Activated CD4-positive, alpha-beta T cell treated with anti-CD3 and anti-CD28 coated beads for 1 hour (primary cell): Measurements from ENCODE around the gene MZT2A.
"Not testable (repeated sequence)": the region's sequence is repeated elsewhere in the genome, so short reads cannot be mapped to it uniquely, and the experiment has no call there.

ENCODE experiments used
- DNase-seq: peaks from one replicate; pipeline ENCODE4 v3.0.0-alpha.2; 2020

MZT2A gene

GRCh38 chr2:131490616-131491468 lies 1.4 kb downstream of the MZT2A start:
- not testable (repeated sequence) for DNase-seq

DNA sequence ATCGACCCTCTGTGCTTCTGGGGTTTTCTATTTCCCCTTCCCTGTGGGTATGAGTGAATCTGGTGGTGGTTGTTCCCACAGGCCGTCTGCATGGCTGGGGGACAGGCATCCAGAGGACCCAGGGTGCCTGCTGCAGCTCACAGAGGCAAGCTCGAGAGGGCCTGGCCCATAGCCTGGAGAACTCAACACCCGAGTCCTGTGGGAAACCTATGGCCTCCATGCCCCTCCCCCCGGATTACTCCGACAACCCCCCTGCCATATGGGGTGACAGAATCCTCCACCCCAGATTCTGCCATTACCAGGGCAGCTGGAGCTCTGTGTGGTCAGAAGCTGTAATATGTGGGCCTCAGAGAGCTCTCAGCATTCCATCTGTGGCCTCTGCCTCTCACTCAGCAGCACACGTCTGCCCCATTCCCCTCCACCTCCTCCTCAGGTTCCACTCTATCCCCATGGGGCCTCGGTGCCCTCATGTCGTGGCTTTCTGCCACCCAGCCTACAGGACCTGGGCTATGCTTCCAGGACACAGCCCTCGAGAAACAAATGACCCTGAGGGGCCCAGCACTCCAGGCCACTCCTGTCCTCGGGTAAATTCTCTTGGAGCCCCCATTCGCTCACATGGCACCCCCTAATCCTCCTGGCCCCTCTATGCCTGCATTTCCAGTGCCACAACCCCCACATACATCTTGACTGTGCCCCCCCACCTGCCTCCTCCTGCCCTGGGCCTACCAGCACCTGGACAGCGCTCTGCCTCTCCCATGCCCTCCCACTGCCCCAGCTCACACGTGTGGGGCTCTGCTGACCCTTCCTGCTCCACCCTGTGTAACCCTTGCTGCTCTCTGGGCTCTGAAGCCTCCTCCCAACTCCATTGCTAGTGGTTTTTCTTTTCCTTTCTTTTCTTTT lies 3.6 kb downstream of the MZT2A start:
- DNase-seq: no peak

DNA sequence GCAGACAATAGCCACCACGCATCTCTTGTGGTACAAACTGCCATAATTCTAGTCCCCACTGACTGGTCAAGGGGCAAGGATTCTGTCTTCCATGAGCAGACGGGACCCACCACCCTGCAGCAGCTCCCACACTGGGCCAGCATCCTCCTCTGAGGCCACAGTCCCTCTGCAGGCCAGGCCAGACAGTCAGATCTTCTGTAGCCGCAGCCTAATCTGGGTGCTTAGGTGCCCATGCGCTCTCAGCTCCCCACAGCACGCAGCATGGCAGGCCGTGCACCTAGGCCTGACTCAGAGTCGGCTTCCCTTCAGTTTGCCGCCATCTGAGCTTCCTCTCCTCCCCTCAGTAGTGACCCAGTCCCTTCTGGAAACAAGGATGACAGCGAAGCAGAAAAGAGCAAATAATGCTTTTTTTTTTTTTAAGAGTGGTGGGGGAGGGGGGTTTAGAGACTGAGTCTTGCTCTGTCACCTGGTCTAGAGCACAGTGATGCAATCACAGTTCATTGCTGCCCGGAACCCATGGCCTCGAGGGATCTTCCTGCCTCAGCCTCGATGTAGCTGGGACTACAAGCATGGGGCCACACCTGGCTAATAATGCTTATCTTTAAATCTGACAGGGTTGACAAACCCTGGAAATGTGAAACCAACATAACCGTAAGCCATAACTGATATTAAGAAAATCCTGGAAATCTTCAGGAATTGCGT lies 5.8 kb downstream of the MZT2A start:
- not testable (repeated sequence) for DNase-seq

- DNase-seq: not testable (repeated sequence)
These were observed 7.2 kb downstream of the MZT2A start for GRCh38 chr2:131484906-131485460.

GRCh38 chr2:131483981-131484820 lies 8.0 kb downstream of the MZT2A start:
- not testable (repeated sequence) for DNase-seq

DNA sequence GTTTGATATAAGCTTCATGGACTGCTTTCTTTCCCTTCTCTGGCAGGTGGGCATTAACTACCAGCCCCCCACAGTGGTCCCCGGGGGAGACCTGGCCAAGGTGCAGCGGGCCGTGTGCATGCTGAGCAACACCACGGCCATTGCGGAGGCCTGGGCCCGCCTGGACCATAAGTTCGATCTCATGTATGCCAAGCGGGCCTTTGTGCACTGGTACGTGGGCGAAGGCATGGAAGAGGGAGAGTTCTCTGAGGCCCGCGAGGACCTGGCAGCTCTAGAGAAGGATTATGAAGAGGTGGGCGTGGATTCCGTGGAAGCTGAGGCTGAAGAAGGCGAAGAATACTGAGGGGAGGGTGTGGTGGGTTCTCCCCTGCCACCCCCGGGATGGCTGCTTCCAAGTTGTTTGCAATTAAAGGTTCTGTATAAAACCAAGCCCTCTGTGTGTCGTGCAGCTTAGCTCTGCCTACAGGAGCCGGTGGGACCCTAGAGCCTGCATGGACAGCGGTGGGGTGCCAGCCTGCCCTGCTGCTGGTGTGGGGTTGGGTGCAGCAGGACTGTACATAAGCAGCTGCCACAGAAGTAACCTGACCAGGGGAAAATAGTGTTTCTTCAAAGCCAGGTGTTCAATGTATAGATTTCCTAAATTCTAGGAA lies 9.6 kb downstream of the MZT2A start:
- DNase-seq: not testable (repeated sequence)

- not testable (repeated sequence) for DNase-seq
These were observed 11.8 kb downstream of the MZT2A start for GRCh38 chr2:131480351-131480750.

DNA sequence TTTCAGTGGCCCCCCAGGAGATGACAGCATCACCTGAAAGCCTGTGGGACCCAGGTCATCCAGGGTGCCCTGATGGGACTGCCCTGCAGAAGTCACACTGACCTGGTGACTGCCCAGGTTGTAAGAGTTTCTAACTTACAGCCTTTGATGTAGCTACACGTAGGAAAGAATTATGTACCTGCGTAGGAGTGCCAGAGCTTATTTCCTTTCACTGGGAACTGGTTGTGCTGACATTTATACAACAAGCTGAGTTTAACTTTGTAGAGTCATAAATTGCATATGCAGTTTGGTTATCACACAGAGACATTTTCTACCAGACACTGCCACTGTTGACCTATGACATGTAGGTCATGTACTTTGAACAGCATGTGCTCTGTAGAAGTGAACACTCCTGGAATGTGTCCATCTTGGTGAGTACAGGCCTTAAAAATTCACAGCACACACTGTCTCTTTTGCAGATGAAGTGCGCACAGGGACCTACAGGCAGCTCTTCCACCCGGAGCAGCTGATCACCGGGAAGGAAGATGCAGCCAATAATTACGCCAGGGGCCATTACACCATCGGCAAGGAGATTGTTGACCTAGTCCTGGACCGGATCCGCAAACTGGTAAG lies 13.2 kb downstream of the MZT2A start:
- not testable (repeated sequence) for DNase-seq

DNA sequence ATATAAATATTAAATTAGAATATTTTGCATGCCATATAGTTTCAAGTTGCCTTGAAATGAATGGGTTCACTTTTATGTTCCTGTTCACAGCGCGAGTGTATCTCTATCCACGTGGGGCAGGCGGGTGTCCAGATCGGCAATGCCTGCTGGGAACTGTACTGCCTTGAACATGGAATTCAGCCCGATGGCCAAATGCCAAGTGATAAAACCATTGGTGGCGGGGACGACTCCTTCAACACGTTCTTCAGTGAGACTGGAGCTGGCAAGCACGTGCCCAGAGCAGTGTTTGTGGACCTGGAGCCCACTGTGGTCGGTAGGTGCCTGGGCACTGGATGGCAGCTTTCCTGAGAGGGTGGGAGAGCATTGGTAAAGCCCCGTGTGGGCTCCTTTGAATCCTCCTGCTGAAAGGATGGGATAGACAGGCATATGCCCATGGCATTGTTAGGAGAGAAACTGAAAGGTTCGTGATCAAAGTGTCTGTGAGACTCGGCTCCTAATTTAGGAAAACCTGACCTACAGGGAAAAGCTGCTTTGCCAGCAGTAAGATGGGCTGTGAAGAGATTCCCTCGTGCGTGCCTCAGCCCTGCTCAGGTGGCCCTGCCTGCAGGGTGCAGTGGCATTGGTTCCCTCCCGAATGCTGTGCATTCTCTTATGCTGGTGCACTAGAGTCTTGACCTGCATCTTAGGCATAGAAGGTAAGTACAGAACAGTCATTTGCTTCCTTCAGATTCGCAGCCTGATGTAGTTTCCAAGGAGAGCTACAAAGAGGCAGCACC lies 13.9 kb downstream of the MZT2A start:
- not testable (repeated sequence) for DNase-seq

DNA sequence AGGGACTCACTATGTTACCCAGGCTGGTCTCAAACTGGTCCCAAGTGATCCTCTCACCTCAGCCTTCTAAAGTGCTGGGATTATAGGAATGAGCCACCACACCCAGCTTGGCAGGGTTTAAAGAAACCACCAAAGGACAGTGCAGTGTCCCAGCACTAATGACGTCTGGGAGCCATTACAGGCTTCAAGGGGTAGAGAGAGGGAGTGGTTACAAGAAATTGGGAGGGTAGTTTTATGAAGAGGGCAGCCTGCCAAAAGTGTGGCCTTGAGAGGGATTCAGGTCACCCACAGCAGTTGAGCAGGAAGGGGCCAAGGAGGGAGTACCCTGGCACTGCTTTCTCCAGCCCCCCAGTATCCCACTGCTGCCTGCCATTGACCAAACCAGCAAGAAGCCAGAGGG lies 15.0 kb downstream of the MZT2A start:
- not testable (repeated sequence) for DNase-seq

GRCh38 chr2:131476363-131476762 lies 15.8 kb downstream of the MZT2A start:
- not testable (repeated sequence) for DNase-seq

GRCh38 chr2:131475831-131476230 lies 16.4 kb downstream of the MZT2A start, which contains the start of gene TUBA3D:
TUBA3D (plus strand) TSS chr2:131476119; CDS start chr2:131476200, 81 bp downstream.
- no peak for DNase-seq

GRCh38 chr2:131473266-131473665 lies 18.9 kb downstream of the MZT2A start:
- not testable (repeated sequence) for DNase-seq

DNA sequence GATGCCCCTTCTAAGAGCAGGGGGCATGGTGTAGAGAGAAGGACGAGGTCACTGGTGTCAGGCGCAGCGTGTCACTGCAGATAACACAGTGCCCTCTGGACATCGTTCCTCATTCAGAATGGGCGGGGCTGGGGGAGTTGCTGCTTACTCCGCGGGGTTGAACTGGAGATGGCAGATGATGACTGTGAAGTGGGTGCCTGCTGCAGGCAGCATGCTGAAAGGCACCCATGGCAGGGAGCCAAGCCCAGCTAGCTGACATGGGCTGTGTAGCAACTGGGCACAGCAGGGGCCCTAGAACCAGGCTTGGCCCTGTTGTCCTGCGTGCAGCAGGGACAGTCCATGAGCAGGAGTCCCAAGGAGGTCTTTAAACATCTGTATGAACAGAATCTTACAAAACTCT lies 20.6 kb downstream of the MZT2A start:
- not testable (repeated sequence) for DNase-seq

DNA sequence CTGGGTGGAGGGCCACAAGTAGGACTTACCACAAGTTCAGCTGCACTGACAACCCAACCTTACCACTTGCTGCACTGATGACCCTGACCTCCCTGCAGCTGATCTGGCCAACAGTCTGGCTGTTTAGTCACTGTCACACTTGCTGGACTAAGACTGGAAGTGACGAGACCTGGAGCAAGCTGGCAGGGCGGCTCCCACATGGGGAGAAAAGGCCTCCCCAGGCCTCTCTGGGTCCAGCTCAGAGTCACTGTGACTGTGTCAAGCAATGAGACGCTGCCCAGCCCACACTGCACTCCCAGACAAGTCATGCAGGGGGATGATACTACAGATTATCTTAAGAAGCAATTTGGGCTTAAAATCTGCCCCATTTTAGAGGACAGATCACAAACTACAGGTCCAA lies 21.3 kb downstream of the MZT2A start:
- not testable (repeated sequence) for DNase-seq

GRCh38 chr2:131467722-131468121 lies 24.5 kb downstream of the MZT2A start:
- DNase-seq: not testable (repeated sequence)

DNA sequence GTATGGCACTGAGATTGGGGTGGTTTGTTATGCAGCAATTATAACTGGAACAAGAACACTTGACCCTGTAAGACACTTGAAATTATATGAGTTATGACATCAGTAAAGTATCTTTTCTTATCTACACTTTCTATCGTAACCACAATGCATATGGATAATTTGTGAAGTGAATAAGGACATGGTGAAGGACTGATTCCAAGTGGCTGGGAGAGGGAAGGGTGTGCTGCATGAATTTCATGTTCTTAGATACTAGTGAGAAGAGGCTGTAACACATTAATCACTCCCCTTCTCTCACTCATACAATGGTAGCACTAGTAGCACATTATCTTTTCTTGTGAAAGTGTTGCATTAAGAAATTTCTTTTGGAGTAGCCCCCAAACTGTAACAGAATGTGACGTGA lies 37.3 kb downstream of the MZT2A start:
- not testable (repeated sequence) for DNase-seq

DNA sequence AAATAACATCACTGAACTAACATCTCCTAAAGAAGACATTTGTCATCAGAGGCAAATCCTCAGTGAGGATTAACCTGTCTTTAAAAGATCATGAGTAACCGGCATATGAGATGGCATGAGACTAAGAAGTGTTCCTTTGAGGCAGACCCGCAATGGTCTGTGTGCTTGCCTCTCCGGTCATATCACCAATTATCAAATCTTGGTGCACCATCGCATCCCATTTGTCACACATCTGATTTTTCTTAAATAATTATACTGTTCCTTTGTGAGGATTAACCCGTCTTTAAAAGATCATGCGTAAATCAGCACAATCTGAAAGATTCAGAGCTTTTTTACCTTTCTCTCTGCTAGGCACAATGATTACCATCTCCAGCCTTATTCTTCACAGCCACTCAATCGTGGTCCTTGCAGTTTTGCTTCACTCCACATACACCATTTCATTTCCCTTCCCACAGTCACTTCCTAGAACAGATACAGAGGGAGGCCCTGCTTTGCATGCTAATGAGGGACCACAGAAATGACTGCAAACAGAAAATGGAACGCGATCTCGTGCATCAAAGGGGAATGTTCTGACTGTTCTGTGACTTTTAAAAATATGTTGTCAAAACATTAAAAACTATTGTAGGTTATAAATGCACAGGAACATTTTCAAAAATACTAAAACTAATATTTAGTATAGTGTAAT lies 40.8 kb downstream of the MZT2A start:
- not testable (repeated sequence) for DNase-seq

- not testable (repeated sequence) for DNase-seq
These were observed 44.2 kb downstream of the MZT2A start for GRCh38 chr2:131447981-131448380.
